HG02938 (cell line): ENCODE measurements around the gene DPYSL4.

Source experiments
- ATAC-seq: cut with Tn5 transposase; IDR thresholded peaks from one replicate; pipeline ENCODE4 v1.9.1; 2021; ENCODE audit warnings: mild to moderate bottlenecking, moderate library complexity; ENCODE audit not compliant: unreplicated experiment

Gene DPYSL4

GRCh38 chr10:132192991-132193665 is 6.4 kb downstream of the DPYSL4 start:
- ATAC-seq: no peak

- no peak for ATAC-seq
These were observed 7.3 kb downstream of the DPYSL4 start for GRCh38 chr10:132193907-132194552.

- no peak for ATAC-seq
These were observed 8.0 kb downstream of the DPYSL4 start for GRCh38 chr10:132194726-132195125.

- no peak for ATAC-seq
These were observed 8.8 kb downstream of the DPYSL4 start for GRCh38 chr10:132195366-132196075.

- ATAC-seq: no peak
These were observed 9.7 kb downstream of the DPYSL4 start for GRCh38 chr10:132196178-132197113.

- ATAC-seq: no peak
These were observed 10.7 kb downstream of the DPYSL4 start for GRCh38 chr10:132197271-132198067.

- ATAC-seq: no peak
These were observed 11.3 kb downstream of the DPYSL4 start for GRCh38 chr10:132198068-132198370.

GRCh38 chr10:132198381-132199181 is 11.8 kb downstream of the DPYSL4 start:
- ATAC-seq: no peak

GRCh38 chr10:132199268-132199853 is 12.6 kb downstream of the DPYSL4 start:
- no peak for ATAC-seq

- ATAC-seq: no peak
These were observed 13.1 kb downstream of the DPYSL4 start for GRCh38 chr10:132199854-132200311.

GRCh38 chr10:132200344-132201110 is 13.8 kb downstream of the DPYSL4 start:
- no peak for ATAC-seq

- ATAC-seq: no peak
These were observed 14.6 kb downstream of the DPYSL4 start for GRCh38 chr10:132201111-132201969.

GRCh38 chr10:132202070-132202970 is 15.6 kb downstream of the DPYSL4 start:
- no peak for ATAC-seq

- no peak for ATAC-seq
These were observed 16.7 kb downstream of the DPYSL4 start for GRCh38 chr10:132203256-132204077.

GRCh38 chr10:132204078-132204780 is 17.5 kb downstream of the DPYSL4 start:
- no peak for ATAC-seq
